Activated naive CD8-positive, alpha-beta T cell (primary cell): ENCODE data around the gene C19orf25.
"Not testable (repeated sequence)": the region's sequence is repeated elsewhere in the genome, so short reads cannot be mapped to it uniquely, and the experiment has no call there.

Experiments used
- H3K27ac Mint-ChIP-seq: one replicate; pipeline ENCODE4 v1.8.0; 2021; ENCODE audit warnings: mixed read lengths
- H3K27me3 Mint-ChIP-seq: one replicate; pipeline ENCODE4 v1.8.0; 2021; ENCODE audit warnings: mixed read lengths
- H3K36me3 Mint-ChIP-seq: one replicate; pipeline ENCODE4 v1.8.0; 2021; ENCODE audit warnings: mixed read lengths
- H3K4me1 Mint-ChIP-seq: one replicate; pipeline ENCODE4 v1.8.0; 2021; ENCODE audit warnings: low read depth, mixed read lengths
- H3K4me3 Mint-ChIP-seq: one replicate; pipeline ENCODE4 v1.8.0; 2021; ENCODE audit warnings: mild to moderate bottlenecking, mixed read lengths
- H3K9me3 Mint-ChIP-seq: one replicate; pipeline ENCODE4 v1.8.0; 2021; ENCODE audit warnings: low read depth, mixed read lengths

Gene C19orf25

GRCh38 chr19:1481893-1482360 is 2.9 kb upstream of the C19orf25 start:
- no peaks in the 10 kb centered on the region for H3K36me3 Mint-ChIP-seq
- peaks cover 9% of the 10 kb centered on the region for H3K4me1 Mint-ChIP-seq
- no peak overlapping the region for H3K4me3 Mint-ChIP-seq
- H3K27ac Mint-ChIP-seq: no peak overlapping the region
- no peaks in the 10 kb centered on the region for H3K9me3 Mint-ChIP-seq
- H3K27me3 Mint-ChIP-seq: no peaks in the 10 kb centered on the region

- peaks cover 9% of the 10 kb centered on the region for H3K4me1 Mint-ChIP-seq
- H3K9me3 Mint-ChIP-seq: no peaks in the 10 kb centered on the region
- no peaks in the 10 kb centered on the region for H3K27me3 Mint-ChIP-seq
- no peak overlapping the region for H3K27ac Mint-ChIP-seq
- H3K36me3 Mint-ChIP-seq: no peaks in the 10 kb centered on the region
- H3K4me3 Mint-ChIP-seq: no peak overlapping the region
Measured at GRCh38 chr19:1481224-1481892, 2.3 kb upstream of the C19orf25 start.

GRCh38 chr19:1477056-1477455 is 2.0 kb downstream of the C19orf25 start:
- not testable (repeated sequence) for H3K36me3 Mint-ChIP-seq, H3K9me3 Mint-ChIP-seq, H3K27ac Mint-ChIP-seq, H3K27me3 Mint-ChIP-seq
- Mint-ChIP-seq H3K4me1 (peaks cover 12% of the 10 kb centered on the region), H3K4me3 (peak overlapping the region; percentile 54)

GRCh38 chr19:1475751-1476437 is 3.1 kb downstream of the C19orf25 start:
- Mint-ChIP-seq H3K27me3 (no peaks in the 10 kb centered on the region), H3K36me3 (no peaks in the 10 kb centered on the region), H3K9me3 (no peaks in the 10 kb centered on the region), H3K4me3 (no peak overlapping the region), H3K4me1 (peaks cover 17% of the 10 kb centered on the region), H3K27ac (no peak overlapping the region)

- no peaks in the 10 kb centered on the region for H3K9me3 Mint-ChIP-seq
- peaks cover 19% of the 10 kb centered on the region for H3K4me1 Mint-ChIP-seq
- H3K27me3 Mint-ChIP-seq: no peaks in the 10 kb centered on the region
- no peak overlapping the region for H3K27ac Mint-ChIP-seq
- no peak overlapping the region for H3K4me3 Mint-ChIP-seq
- H3K36me3 Mint-ChIP-seq: no peaks in the 10 kb centered on the region
Measured at GRCh38 chr19:1474765-1475351, 4.2 kb downstream of the C19orf25 start.

- no peaks in the 10 kb centered on the region for H3K36me3 Mint-ChIP-seq
Measured at GRCh38 chr19:1474011-1474764, 4.8 kb downstream of the C19orf25 start.

GRCh38 chr19:1473085-1473851 is 5.7 kb downstream of the C19orf25 start:
- Mint-ChIP-seq H3K36me3 (no peaks in the 10 kb centered on the region), H3K27me3 (no peaks in the 10 kb centered on the region), H3K4me3 (no peak overlapping the region), H3K27ac (no peak overlapping the region), H3K4me1 (peaks cover 15% of the 10 kb centered on the region), H3K9me3 (no peaks in the 10 kb centered on the region)

More at GRCh38 chr19:1474011-1474764, 4.8 kb downstream of the C19orf25 start:
- H3K4me1 Mint-ChIP-seq: peaks cover 18% of the 10 kb centered on the region
- no peaks in the 10 kb centered on the region for H3K9me3 Mint-ChIP-seq
- H3K4me3 Mint-ChIP-seq: no peak overlapping the region
- H3K27ac Mint-ChIP-seq: no peak overlapping the region
- no peaks in the 10 kb centered on the region for H3K27me3 Mint-ChIP-seq

GRCh38 chr19:1472231-1473084 is 6.6 kb downstream of the C19orf25 start:
- Mint-ChIP-seq H3K4me1 (peaks cover 14% of the 10 kb centered on the region), H3K36me3 (no peaks in the 10 kb centered on the region), H3K4me3 (no peak overlapping the region), H3K27me3 (no peaks in the 10 kb centered on the region), H3K9me3 (no peaks in the 10 kb centered on the region), H3K27ac (no peak overlapping the region)

GRCh38 chr19:1471515-1472160 is 7.4 kb downstream of the C19orf25 start:
- H3K27me3 Mint-ChIP-seq: no peaks in the 10 kb centered on the region
- peaks cover 10% of the 10 kb centered on the region for H3K4me1 Mint-ChIP-seq
- no peaks in the 10 kb centered on the region for H3K9me3 Mint-ChIP-seq
- H3K27ac Mint-ChIP-seq: no peak overlapping the region
- no peaks in the 10 kb centered on the region for H3K36me3 Mint-ChIP-seq
- no peak overlapping the region for H3K4me3 Mint-ChIP-seq

GRCh38 chr19:1471010-1471514 is 8.0 kb downstream of the C19orf25 start:
- no peaks in the 10 kb centered on the region for H3K9me3 Mint-ChIP-seq
- no peak overlapping the region for H3K27ac Mint-ChIP-seq
- H3K4me3 Mint-ChIP-seq: peak overlapping the region; percentile 59
- H3K27me3 Mint-ChIP-seq: no peaks in the 10 kb centered on the region
- peaks cover 10% of the 10 kb centered on the region for H3K4me1 Mint-ChIP-seq
- H3K36me3 Mint-ChIP-seq: no peaks in the 10 kb centered on the region

- Mint-ChIP-seq H3K4me1 (peaks cover 10% of the 10 kb centered on the region), H3K27me3 (no peaks in the 10 kb centered on the region), H3K27ac (no peak overlapping the region), H3K4me3 (peak overlapping the region; percentile 73), H3K36me3 (no peaks in the 10 kb centered on the region), H3K9me3 (no peaks in the 10 kb centered on the region)
Measured at GRCh38 chr19:1470305-1471009, 8.6 kb downstream of the C19orf25 start.

GRCh38 chr19:1470055-1470304 is 9.0 kb downstream of the C19orf25 start:
- H3K27me3 Mint-ChIP-seq: no peaks in the 10 kb centered on the region
- no peak overlapping the region for H3K27ac Mint-ChIP-seq
- peak overlapping the region; percentile 73 for H3K4me3 Mint-ChIP-seq
- H3K36me3 Mint-ChIP-seq: no peaks in the 10 kb centered on the region
- no peaks in the 10 kb centered on the region for H3K9me3 Mint-ChIP-seq
- peaks cover 10% of the 10 kb centered on the region for H3K4me1 Mint-ChIP-seq
